NCI-H1417 treated with DMSO at 0.1 percent for 48 hours (cell line): ENCODE data around the gene TMEM127.
"Not testable (repeated sequence)": the region's sequence is repeated elsewhere in the genome, so short reads cannot be mapped to it uniquely, and the experiment has no call there.

Experiments
- DNase-seq: peaks from one replicate; lab custom pipeline; 2025; lab: John Stamatoyannopoulos, UW

TMEM127 gene

DNA sequence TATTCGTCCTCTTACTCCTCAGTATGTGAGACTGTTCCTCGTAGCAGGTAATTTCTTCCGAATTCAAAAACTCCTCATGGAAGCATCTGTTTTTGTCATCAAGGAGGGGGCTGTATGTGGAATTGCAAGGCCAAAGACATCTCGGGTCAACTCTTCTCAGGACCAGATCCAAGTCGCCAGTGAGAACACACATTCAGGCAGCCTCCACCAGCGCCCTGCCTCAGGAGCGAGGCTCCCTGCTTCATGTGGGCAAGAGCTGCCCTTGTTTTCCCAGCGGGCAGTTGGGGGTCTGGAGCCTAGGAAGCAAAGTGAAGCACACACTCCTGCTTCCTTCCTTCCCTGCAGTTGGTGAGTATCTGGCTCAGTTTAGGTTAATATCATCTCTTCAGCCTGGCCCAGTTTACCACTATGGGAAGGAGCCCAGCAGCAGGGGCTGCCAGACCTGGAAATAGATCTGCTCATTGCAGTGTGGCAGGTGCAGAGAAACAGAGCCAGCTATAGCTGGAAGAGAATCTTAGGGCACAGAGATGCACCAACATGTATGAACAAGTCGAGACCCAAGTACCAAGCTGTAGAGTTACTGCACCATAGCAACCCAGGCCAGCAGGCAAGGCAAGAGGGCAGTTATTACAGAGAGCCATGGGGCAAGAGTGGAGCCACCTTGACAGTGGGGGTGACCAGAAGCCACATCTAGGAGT is 25.3 kb downstream of the TMEM127 start:
- DNase-seq, result no peak

DNA sequence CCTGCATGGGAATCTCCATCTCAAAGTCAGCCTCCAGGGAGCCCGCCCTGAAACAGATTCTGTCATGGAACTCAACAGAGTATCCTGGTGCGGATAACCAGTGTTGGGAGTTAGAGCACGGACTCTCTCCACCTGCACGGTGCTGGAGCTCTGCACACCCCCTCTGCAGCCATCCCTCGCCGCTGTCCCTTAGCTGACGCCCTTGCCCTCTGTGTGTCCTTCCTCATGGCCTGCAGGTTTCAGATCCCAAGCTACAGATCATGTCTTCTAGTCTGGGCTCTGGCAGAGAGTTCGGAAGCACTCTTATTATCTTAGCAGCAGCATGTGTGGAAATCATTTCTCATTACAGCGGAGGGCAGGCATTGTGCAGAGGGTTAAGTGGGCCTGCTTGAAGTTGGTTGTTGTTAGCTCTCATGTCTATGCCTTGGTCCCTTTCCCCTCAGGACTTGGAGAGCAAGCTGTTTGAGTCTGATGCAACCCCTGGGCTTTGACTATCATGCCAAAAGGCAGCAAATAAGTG is 26.0 kb downstream of the TMEM127 start:
- DNase-seq, result no peak

DNA sequence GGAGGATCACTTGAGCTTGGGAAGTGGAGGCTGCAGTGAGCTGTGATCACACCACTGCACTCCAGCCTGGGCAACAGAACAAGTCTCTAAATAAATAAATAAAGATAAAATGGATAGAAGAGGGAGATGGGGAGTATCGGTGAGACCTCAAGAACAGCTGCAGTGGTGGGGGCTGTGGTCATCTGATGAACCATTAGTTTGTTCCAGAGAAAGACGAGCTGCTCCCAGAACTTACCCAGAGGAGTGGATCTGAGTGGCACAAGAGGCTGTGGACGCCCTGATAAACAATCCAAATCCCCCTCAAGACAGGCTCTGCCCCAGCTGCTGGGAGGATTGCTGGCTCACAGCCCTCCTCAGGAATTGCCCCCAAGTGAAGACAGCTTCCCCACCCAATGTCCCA is 26.7 kb downstream of the TMEM127 start:
- DNase-seq, result no peak

DNA sequence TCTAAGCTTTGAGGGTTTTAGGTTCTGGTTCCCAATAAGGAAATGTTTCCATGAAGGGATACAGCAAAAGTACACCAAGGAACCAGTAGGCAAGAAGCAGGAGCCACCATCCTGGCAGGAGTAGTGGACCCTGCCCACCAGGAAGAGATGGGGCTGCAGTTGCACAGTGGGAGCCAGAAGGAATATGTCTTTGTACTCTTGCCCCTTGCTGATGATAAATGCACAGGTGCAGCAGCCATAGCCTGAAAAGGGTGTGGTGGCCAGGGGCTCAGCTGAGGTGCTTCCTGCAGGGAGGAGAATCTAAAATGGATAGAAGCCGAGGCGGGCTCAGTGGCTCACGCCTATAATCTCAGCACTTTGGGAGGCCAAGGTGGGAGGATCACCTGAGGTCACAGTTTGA is 27.5 kb downstream of the TMEM127 start:
- DNase-seq, result no peak

DNA sequence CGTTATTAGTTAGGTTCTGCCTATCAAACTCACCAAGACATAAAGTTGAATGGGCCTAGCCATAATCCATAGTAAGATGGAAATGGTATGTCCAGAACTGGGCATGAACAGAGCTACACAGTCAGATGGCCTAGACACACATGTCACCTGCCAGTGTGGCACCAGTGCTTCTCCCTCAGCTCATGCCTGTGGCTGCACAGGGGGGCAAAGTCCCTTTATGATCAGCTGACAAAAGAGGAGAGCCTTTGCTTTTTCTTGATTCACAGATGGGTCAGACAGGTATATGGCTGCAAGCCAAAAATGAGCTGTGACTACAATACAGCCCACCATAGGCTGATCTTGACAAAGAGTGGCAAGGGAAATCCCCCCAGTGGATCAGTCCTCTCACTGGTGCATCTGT is 28.9 kb downstream of the TMEM127 start:
- DNase-seq, result no peak

DNA sequence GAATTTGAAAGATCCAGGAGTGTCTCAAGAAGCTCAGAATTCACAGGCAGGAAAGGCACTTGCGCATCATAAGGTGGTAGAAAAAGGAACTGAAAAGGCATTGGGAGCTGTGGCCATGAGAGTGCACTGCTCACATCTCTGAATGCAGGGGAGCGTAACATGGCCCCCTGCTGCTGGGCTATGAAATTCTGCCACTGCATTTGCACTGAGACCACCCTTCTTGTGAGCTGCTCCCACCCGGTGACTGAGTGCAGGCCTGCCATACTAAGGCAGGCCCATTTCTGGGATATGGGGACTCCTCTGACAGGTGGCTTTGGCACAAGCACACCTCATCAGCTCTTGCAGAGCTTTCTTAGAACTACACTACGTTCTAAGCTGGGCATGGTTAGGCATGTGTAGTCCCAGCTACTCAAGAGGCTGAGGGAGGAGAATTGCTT is 31.9 kb downstream of the TMEM127 start:
- DNase-seq, result no peak

DNA sequence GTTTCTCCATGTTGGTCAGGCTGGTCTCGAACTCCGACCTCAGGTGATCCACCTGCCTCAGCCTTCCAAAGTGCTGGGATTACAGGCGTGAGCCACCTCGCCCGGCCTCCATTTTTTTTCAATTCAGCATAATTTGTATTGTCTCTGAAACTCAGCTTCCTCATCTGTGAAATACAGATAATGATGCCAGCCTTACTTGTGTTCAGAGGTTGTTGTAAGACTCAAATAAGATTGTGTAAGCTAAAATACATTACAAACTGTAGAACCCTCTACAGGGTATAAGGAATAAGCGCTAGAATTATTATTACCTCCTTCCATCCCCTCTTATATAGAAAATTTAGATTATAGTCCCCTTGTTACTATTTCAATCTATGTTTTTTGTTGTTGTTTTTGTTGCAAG is 32.4 kb downstream of the TMEM127 start:
- no peak for DNase-seq

DNA sequence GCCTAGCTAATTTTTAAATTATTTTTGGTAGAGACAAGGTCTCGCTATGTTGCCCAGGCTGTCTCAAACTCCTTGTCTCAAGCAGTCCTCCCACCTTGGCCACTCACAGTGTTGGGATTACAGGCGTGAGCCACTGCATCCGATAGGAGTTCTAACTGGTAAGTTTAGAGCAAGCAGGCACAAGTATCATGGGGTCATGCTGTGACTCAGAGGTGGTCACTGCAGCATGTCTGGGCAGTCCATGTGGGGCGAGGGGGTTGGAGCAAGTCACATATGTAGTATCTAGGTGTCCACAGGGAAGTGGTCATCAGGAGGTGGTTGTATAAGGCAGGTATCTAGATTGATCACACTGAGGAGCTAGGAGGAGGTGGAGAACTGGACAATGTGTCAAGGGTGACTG is 34.5 kb downstream of the TMEM127 start:
- DNase-seq, result no peak

DNA sequence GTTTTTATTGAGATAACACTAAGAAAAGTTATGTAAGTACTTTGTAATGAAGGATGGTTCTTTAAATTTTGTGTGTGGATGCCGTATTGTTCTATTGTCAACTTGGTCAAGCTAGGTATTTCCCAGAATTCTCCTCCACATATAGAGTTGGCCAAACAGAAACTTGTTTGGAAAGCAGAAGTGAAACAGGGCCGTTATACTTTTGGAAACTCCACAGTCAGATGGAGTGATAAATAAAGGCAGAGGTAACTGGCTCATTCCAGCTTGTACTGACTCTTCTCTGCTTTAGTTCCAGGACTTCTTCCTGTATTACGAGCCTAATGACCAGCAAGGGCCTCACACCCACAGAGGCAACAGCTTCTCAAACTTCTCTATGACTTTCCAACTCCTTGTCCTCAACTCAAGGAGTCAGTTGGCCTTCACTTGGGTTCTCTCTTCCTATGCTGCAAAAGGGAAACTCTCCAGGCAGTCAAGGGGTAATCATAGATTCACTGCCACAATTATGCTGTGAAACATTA is 40.7 kb downstream of the TMEM127 start:
- no peak for DNase-seq

DNA sequence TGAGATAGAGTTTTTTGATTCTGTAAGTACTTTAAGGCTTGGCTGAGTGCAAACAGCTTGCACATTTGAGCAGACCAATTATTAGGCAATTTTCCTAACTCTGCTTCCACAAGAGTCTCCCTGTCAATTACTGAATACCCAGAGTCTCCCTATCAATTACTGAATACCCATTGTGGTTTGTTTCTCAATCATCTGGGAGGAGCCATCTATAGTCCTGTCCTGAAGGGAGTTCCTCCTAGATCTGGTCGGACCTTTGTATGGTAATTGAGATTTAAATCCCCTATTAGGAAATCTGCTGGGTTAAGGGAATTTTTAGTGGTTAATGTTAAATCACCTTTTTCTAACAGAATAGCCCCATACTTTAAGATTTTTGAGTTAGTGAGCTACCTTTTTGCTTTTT is 44.7 kb downstream of the TMEM127 start:
- not testable (repeated sequence) for DNase-seq

DNA sequence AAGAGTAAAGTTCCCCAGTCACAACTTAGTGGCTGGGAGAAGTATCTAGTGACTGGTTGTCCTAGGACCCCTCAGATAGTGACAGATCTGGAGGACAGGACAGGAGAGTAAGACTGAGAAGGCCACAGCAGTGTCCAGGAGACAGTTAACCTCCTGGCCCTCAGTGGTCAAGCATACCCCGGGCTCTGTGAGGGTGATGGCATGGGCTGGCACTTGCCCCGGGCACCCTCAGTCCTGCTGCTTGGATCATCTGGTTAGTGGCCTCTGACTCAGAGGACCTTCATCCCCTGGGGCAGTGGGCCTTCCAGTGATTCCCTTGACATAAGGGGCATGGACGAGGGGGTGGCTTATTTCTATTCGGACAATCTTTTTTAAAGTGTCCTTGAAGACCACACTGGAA is 45.8 kb downstream of the TMEM127 start:
- not testable (repeated sequence) for DNase-seq

DNA sequence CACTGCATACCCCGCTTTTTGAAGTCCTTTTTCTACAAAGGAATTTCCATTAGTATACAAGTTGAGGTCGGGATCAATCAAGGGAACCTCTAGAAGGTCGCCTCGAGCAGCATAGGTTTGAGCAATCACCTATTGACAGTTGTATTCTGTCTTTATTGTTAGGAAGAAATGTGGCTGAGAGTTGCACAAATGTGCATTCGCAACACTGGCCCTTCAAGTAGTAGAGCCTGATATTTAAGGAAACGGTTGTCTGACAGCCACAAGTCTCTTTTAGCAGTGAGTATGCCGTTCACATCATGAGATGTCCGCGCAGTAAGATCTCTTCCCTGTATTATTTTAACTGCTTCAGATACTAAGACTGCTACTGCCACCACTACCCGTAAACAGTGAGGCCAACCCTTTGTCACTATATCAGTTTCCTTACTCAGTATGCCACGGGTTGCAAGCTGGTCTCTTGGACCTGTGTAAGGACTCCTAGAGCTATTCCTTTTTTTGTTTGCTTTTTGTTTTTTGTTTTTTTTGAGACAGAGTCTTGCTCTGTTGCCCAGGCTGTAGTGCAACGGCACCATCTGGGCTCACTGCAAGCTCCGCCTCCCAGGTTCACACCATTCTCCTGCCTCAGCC is 47.2 kb downstream of the TMEM127 start:
- DNase-seq, result no peak

DNA sequence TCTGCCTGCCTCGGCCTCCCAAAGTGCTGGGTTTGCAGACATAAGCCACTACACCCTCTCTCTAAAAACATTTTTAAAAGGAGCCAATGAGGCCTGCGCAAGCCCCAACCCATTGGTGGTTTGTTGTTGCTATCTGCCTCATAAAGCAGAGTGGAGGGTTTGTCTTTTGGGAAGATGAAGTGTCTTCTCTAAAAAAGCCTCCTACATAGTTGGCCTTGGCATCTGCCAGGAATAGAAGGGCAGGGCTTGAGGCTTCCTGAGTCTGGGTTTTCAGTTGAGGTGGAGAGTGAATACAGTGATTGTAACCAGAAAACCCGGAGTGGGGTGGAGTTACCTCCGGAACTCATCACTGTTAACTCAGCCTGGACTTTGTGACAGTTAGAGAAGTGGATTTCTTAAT is 51.2 kb downstream of the TMEM127 start:
- no peak for DNase-seq

DNA sequence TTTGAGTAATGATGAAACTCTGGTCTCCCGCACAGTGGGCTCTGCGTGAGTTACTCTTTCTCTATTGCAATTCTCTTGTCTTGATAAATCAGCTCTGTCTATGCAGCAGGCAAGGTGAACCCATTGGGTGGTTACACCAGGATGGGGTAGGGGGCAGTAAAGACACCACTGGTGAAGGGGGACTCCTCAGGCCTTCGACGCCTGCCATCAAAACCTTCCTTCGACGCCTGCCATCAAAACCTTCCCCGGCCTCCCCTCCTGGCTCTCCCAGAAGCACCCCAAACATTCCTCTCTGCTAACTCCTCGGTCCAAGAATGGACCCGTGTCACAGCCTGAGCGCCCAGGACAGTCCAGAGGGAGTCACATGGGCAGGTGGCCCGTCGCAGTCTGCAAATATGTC is 52.4 kb downstream of the TMEM127 start:
- no peak for DNase-seq

DNA sequence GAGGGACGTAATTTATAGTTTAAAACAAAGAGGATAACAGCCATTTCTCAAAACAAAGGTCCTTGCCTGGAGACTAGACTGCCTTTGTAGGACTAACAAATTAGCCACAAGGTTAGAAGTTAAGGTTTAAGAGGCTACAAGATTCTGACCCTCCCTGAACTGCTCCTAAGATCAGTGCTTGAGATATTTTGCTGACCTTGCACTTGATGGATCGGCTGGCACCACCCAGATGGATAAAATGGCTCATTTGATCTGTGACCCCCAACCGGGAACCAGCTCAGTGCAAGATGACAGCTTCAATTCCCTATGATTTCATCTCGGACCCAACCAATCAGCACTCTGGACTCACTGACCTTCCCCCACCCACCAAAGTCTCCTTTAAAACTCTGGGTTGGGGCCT is 53.5 kb downstream of the TMEM127 start:
- no peak for DNase-seq

DNA sequence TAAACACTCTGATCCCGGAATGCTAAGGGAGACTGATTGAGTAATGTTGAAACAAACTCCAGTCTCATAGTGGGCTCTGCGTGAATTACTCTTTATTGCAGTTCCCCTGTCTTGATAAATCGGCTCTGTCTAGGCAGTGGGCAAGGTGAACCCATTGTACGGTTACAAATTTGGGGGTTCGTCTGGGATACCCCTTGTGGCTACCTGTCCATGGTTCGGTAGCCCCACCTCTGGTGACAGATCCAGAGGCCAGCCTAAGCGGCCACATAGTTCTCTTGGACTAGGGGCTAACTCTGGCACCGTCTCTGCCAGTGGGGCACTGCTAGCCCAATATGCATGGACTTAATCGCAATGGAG is 56.1 kb downstream of the TMEM127 start:
- DNase-seq, result no peak

DNA sequence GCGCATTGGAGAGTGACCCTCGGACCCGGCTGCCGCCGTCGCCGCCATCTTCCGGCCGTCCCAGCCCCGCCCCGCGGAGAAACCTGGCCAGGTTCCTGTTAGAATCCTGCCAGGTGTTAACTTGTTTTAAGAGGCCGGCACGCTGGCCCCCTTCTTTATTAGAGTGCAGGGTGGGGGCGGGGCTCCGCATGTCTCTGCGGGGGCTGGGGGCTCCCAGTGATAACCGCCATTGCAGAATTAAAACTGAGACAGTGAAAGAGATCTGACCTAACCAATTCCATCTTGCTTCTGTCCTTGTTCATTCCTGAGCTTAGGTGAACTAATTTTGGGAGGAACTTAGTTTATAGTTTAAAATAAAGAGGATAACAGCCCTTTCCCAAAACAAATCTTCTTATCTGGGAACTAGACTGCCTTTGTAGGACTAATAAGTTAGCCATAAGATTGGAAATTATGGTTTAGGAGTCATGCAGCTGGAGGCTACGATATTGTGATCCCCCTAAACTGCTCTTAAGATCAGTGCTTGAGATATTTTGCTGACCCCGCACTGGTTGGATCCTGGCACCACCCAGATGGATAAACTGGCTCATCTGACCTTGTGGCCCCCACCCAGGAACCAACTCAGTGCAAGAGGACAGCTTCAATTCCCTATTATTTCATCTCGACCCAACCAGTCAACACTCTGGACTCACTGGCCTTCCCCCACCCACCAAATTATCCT is 56.6 kb downstream of the TMEM127 start:
- no peak for DNase-seq

DNA sequence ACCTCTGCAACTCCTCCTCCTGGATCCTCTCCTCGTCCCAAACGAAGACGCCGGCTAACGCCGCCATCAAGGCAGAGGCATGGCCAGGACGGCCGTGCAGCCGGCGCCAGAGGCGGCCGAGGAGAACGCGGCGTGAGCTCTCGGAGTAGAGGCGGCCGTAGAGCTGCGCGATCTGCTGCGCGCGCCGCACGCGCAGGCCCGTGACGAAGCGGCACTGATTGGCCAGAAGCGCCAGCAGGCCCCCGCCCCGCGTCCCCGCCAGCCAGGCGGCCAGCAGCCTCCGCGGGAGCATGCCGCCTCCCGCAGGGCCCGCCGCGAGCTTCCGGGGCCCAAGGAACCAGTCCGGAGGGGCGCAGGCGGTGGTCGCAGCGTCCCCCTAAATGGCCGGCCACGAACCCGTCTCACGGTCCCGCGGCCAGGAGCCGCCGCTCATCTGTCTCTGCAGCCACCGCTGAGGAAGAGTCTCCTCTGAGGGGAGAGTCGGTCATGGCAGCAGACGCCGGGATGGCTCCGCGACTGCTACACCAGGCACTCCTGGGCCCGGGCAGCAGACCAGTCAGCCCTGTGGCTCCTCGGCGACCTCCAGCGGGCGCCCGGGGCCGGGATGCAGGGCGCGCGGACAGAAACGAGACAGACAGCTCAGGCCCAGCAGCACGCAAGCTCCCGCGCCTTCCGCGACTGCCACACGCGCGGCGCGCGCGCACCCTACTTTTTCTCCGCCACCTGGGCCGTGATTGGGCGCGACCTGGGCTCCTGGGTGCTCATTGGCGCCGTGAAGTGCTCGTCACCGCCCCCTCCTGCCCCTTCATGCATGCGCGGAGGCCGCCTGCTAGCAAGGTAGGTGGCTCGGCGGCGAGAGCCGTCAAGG is 57.4 kb downstream of the TMEM127 start, which contains the start of gene STARD7:
Gene STARD7 (minus strand): TSS at position 685 of the 868 bp plus-strand sequence. CDS start 393 bp downstream, at position 292.
- peak; percentile 59 for DNase-seq

DNA sequence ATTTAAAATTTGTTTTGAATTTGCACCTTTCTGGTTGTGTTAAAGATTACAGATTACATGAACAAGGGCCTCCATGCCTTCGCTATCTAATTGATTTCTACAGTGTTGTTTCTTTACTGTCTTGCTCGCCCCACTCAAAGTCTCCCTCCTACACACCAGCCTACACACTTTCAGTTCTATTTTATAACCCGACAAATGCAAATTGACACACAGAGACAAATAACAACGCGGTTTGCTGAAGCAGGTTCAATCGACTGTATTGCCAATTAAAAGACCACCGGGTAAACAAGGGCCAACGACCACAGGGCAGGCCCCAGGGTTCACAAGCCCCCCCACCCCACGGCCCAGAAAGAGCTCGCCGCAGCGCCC is 58.0 kb downstream of the TMEM127 start:
- DNase-seq, result no peak

DNA sequence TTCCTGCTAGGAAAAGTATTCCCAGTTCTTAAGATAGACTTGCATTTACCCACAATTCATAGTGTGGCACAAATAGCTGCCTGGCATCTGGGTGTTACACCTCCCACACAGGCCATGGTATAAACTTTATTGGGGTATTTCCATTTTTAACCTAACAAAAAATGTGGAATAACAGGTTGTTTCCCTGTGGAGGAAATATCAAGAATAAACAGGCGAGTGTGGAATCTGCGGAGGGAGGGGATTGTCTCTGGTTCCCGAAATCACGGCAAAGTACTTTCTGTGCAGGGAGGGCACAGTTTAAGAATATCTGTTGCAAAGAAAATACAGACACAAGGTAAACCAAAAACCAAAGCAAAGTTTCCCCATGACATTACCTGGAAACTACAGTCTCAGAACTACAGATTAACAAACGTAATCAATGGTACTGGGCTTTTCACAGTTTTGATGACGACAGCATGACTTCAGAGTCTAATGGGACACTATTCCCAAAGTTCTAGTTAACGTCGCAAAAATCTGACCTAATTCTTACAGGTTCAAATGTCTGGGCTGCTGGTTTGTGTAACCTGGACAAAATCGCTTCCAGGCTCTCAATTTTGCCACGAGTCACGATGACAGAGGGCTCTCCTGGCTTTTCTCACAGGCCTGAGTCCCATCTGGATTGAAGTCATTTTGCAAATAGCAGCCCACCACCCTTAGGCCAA is 58.6 kb downstream of the TMEM127 start:
- DNase-seq, result no peak

DNA sequence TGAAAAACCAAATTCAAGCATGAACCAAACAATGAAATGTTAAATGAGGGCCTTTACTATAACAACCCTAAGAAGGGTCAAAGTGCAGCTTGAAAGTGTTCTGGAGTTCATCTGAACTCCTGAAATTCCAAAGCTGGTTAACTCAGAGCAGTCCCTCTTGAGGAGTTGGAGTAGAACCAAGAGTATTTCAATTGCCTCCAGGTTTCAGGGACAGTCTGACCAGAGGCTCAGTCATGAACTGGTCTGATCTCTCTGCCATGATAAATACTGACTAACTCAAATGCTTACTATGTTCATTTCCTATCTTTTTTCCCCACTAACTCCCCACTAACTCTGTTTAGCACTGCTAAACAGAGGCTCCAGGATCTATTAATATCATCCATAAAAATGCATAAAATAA is 59.9 kb downstream of the TMEM127 start:
- DNase-seq, result no peak
